GM12872 (cell line): Measurements from ENCODE around the gene SDHB.

Experiments
- TF ChIP-seq, protein P1 (sequence below): IDR thresholded peaks from 3 replicates; pipeline ENCODE4 v1.5.1; 2011; ENCODE audit warnings: low read depth, mild to moderate bottlenecking, low read length, moderate library complexity; ENCODE audit not compliant: insufficient read depth

The SDHB gene

GRCh38 chr1:17043676-17044075, 10.2 kb downstream of the SDHB start:
- TF ChIP-seq, protein P1, sequence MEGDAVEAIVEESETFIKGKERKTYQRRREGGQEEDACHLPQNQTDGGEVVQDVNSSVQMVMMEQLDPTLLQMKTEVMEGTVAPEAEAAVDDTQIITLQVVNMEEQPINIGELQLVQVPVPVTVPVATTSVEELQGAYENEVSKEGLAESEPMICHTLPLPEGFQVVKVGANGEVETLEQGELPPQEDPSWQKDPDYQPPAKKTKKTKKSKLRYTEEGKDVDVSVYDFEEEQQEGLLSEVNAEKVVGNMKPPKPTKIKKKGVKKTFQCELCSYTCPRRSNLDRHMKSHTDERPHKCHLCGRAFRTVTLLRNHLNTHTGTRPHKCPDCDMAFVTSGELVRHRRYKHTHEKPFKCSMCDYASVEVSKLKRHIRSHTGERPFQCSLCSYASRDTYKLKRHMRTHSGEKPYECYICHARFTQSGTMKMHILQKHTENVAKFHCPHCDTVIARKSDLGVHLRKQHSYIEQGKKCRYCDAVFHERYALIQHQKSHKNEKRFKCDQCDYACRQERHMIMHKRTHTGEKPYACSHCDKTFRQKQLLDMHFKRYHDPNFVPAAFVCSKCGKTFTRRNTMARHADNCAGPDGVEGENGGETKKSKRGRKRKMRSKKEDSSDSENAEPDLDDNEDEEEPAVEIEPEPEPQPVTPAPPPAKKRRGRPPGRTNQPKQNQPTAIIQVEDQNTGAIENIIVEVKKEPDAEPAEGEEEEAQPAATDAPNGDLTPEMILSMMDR = no peak

- TF ChIP-seq, protein P1 = no peak
Observed at GRCh38 chr1:17040135-17040534, 13.7 kb downstream of the SDHB start.

DNA sequence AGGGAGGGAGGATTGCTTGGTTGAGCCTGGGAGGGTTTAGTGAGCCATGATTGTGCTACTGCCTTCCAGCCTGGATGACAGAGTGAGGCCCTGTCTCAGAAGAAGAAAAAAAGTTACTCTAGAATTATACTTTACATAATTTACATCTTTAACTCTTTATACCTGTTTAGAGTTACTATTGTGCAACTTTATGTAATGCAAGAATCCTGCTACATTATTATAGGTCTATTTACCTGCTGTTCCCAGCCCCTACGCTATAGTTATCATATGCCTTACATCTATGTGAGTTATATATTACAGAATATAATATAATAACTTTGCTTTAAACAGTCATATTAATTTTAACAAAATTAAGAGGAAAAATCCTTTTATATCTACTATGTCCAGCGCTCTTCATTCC, 14.3 kb downstream of the SDHB start:
- TF ChIP-seq, protein P1 = no peak

GRCh38 chr1:17033481-17033880, 20.4 kb downstream of the SDHB start:
- TF ChIP-seq, protein P1 = no peak

GRCh38 chr1:17032741-17033140, 21.1 kb downstream of the SDHB start:
- TF ChIP-seq, protein P1 = no peak

GRCh38 chr1:17031436-17031835, 22.4 kb downstream of the SDHB start:
- TF ChIP-seq, protein P1 = no peak

GRCh38 chr1:17030206-17030605, 23.6 kb downstream of the SDHB start:
- TF ChIP-seq, protein P1 = no peak
